CD4-positive, CD25-positive, alpha-beta regulatory T cell (primary cell): ENCODE results near the gene PLSCR2. TPM values are rescaled to one million over a fixed set of nuclear protein-coding genes. Genes with fewer than 3 reads are reported as not detected.

ENCODE experiments used
- ATAC-seq, 2 donors: fragments of 150-1000 bp; cut with Tn5 transposase; one replicate each; pipeline ENCODE4 v1.10.0; 2021; ENCODE audit warnings: low read depth in 2 of 2, moderate number of reproducible peaks in 2 of 2, moderate library complexity in 1 of 2
- DNase-seq, 3 donors: peaks; one replicate each; pipeline versions ENCODE4 v3.0.0 to v3.0.0-alpha.2; 2012 to 2022; ENCODE audit warnings: mixed read lengths in 1 of 3
- H3K27ac ChIP-seq: one replicate; pipeline ENCODE4 v1.7.0; 2013; ENCODE audit warnings: mild to moderate bottlenecking, low read length; ENCODE audit not compliant: insufficient read depth, poor library complexity, severe bottlenecking
- H3K27me3 ChIP-seq: one replicate; pipeline ENCODE4 v1.7.0; 2013; ENCODE audit warnings: low read length; ENCODE audit not compliant: control insufficient read depth, insufficient read depth
- H3K36me3 ChIP-seq: one replicate; pipeline ENCODE4 v1.7.0; 2013; ENCODE audit warnings: mild to moderate bottlenecking, low read length, moderate library complexity; ENCODE audit not compliant: control insufficient read depth, insufficient read depth
- H3K4me1 ChIP-seq: 2 replicates; pipeline ENCODE4 v1.7.0; 2013; ENCODE audit warnings: mild to moderate bottlenecking, low read length; ENCODE audit not compliant: insufficient read depth, control insufficient read depth, poor library complexity, severe bottlenecking
- H3K4me3 ChIP-seq: one replicate; pipeline ENCODE4 v1.7.0; 2013; ENCODE audit warnings: low read depth, mild to moderate bottlenecking, low read length, moderate library complexity
- H3K9me3 ChIP-seq, 2 experiments: 1 replicate in 1 of 2; 2 replicates in 1 of 2; pipeline ENCODE4 v1.7.0; 2013; ENCODE audit warnings: low read length in 2 of 2, mild to moderate bottlenecking in 1 of 2, moderate library complexity in 1 of 2; ENCODE audit not compliant: control insufficient read depth in 2 of 2
- H3K27ac Mint-ChIP-seq, 3 donors: one replicate each; pipeline ENCODE4 v1.8.0; 2020 to 2022; ENCODE audit warnings: mild to moderate bottlenecking in 3 of 3, mixed read lengths in 3 of 3, moderate library complexity in 2 of 3
- H3K27me3 Mint-ChIP-seq: one replicate; pipeline ENCODE4 v1.8.0; 2022; ENCODE audit warnings: mild to moderate bottlenecking, mixed read lengths
- H3K36me3 Mint-ChIP-seq: one replicate; pipeline ENCODE4 v1.8.0; 2020; ENCODE audit warnings: mixed read lengths
- H3K4me1 Mint-ChIP-seq, 4 donors: one replicate each; pipeline ENCODE4 v1.8.0; 2020 to 2022; ENCODE audit warnings: mixed read lengths in 4 of 4, mild to moderate bottlenecking in 1 of 4
- H3K4me3 Mint-ChIP-seq, 4 donors: one replicate each; pipeline ENCODE4 v1.8.0; 2020 to 2022; ENCODE audit warnings: mild to moderate bottlenecking in 4 of 4, mixed read lengths in 4 of 4, moderate library complexity in 3 of 4
- H3K9me3 Mint-ChIP-seq, 7 donors: one replicate each; pipeline ENCODE4 v1.8.0; 2020 to 2022; ENCODE audit warnings: mixed read lengths in 7 of 7, mild to moderate bottlenecking in 3 of 7, moderate library complexity in 2 of 7
- polyA plus RNA-seq, 4 donors: library from polyadenylated mRNA; unstranded; fragments of 300-500 nt; fragmentation: Illumina TruSeq; gene quantifications; one replicate each; pipeline ENCODE4 v1.2.3, GENCODE V29; 2021
- total RNA-seq: library from RNA; stranded (reverse); gene quantifications from one replicate; pipeline ENCODE4 v1.2.3, GENCODE V29; 2022

PLSCR2 gene
- total and polyA plus RNA-seq, 5 donors from 2014 or later, result 0.76 TPM; not detected in 4

DNA sequence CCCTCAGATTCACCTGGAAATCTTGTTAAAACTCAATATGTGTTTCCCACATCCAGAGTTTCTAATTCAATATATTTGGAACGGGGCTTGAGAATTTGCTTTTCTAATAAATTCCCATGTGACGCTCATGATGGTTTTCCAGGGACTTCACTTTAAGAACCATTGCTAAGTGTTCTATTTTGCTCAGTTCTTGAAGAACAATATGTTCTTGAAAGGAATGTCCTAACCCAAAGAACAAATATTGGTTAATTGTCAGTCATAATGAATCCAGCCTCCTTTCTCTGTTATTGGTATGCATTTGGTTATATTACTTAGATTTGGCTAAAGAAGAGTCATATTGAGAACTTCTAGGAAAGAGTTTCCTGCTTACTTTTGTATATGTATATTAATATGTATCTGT, 4.4 kb upstream of the PLSCR2 start:
- H3K4me3 ChIP-seq, result no peak overlapping the region
- Mint-ChIP-seq H3K4me1 (peaks cover 0 to 15% (median 0%) of the 10 kb centered on the region in 4 donors), H3K4me3 (no peak overlapping the region), H3K36me3 (no peaks in the 10 kb centered on the region), H3K27me3 (peaks cover 10% of the 10 kb centered on the region), H3K27ac (no peak overlapping the region), H3K9me3 (peaks cover 0 to 2% (median 0%) of the 10 kb centered on the region in 7 donors)
- peaks cover 5% of the 10 kb centered on the region for H3K4me1 ChIP-seq
- ATAC-seq (no peak), DNase-seq (no peak)
- no peaks in the 10 kb centered on the region for H3K36me3 ChIP-seq
- H3K9me3 ChIP-seq, result no peaks in the 10 kb centered on the region
- no peak overlapping the region for H3K27ac ChIP-seq
- H3K27me3 ChIP-seq, result peaks cover 2% of the 10 kb centered on the region

DNA sequence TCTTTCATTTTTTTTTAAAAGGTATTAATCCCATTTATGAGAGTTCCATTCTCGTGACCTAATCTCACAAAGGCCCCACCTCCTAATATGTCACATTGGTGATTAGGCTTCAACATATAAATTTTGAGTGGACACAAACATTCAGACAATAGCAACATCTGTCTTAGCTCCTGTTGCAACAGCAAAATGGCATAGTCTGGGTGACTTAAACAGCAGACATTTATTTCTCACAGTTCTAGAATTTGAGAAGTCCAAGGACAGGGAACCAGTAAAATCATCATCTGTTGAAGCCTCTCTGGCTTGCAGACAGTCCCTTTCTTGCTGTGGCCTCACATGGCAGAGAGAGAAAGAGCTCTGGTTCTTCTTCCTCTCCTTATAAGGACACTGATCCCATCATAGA, 3.2 kb upstream of the PLSCR2 start:
- Mint-ChIP-seq H3K27me3 (peaks cover 10% of the 10 kb centered on the region), H3K27ac (no peak overlapping the region), H3K9me3 (peaks cover 0 to 2% (median 0%) of the 10 kb centered on the region in 7 donors), H3K4me3 (no peak overlapping the region), H3K4me1 (peaks cover 0 to 17% (median 3%) of the 10 kb centered on the region in 4 donors), H3K36me3 (no peaks in the 10 kb centered on the region)
- Histone ChIP-seq H3K4me3 (no peak overlapping the region), H3K9me3 (no peaks in the 10 kb centered on the region), H3K4me1 (peaks cover 5% of the 10 kb centered on the region), H3K27me3 (peaks cover 2% of the 10 kb centered on the region), H3K36me3 (no peaks in the 10 kb centered on the region), H3K27ac (no peak overlapping the region)
- DNase-seq (no peak), ATAC-seq (no peak)

DNA sequence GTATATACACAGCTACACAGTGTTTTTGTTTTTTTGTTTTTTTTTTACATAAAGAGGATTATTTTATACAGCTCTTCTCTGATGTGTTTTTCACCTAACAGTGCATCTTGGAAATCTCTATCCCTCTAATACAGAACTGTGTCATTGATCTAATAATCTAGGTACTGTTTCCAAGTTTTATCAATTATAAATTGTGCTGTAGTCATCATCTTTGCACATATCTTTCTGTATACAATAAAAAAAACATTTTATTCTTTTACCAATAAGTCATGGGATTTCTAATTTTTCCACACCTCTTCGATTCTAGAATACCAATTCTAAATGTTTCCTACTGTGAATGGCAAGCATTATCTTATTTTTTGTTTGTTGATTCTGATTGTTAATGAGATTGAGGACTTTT, 1.7 kb upstream of the PLSCR2 start:
- ATAC-seq (no peak), DNase-seq (no peak)
- Mint-ChIP-seq H3K9me3 (peaks cover 0 to 2% (median 0%) of the 10 kb centered on the region in 7 donors), H3K36me3 (no peaks in the 10 kb centered on the region), H3K27me3 (peaks cover 9% of the 10 kb centered on the region), H3K27ac (no peak overlapping the region), H3K4me1 (peaks cover 0 to 17% (median 5%) of the 10 kb centered on the region in 4 donors), H3K4me3 (peak overlapping the region; percentile 43 to 89 (median 76))
- Histone ChIP-seq H3K9me3 (no peaks in the 10 kb centered on the region), H3K27ac (no peak overlapping the region), H3K4me3 (no peak overlapping the region), H3K27me3 (peaks cover 1% of the 10 kb centered on the region), H3K4me1 (peaks cover 5% of the 10 kb centered on the region), H3K36me3 (no peaks in the 10 kb centered on the region)

DNA sequence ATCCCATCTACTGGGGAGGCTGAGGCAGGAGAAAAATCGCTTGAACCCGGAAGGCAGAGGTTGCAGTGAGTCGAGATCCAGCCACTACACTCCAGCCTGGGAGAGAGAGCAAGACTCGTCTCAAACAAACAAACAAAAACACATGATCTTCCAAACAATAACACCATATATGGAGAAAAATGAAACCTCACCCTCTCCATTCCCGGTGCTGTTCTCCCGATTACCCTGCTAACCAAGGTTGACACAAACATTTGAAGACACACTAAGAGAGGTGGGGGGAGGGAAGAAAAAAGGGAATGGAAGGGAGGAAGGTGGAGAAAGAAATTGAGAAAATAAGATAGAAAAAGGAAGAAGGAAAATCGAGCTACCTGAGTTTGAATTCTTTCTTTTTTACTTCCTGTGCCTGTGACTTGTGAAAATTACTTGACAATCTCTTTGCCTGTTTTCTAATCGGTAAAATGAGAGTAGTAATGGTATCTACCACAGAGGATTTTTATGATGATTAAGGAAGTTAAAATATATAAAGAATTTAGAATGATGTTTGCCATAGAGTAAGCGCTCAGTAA, 1.1 kb upstream of the PLSCR2 start:
- peaks cover 5% of the 10 kb centered on the region for H3K4me1 ChIP-seq
- no peak overlapping the region for H3K27ac ChIP-seq
- H3K27me3 ChIP-seq, result no peaks in the 10 kb centered on the region
- ATAC-seq, result no peak
- no peaks in the 10 kb centered on the region for H3K36me3 ChIP-seq
- Mint-ChIP-seq H3K4me1 (peaks cover 0 to 17% (median 5%) of the 10 kb centered on the region in 4 donors), H3K36me3 (no peaks in the 10 kb centered on the region), H3K27ac (no peak overlapping the region), H3K9me3 (peaks cover 0 to 2% (median 0%) of the 10 kb centered on the region in 7 donors), H3K27me3 (peaks cover 4% of the 10 kb centered on the region), H3K4me3 (peak overlapping the region; percentile 43 to 89 (median 76))
- DNase-seq, result no peak
- no peaks in the 10 kb centered on the region for H3K9me3 ChIP-seq
- no peak overlapping the region for H3K4me3 ChIP-seq

DNA sequence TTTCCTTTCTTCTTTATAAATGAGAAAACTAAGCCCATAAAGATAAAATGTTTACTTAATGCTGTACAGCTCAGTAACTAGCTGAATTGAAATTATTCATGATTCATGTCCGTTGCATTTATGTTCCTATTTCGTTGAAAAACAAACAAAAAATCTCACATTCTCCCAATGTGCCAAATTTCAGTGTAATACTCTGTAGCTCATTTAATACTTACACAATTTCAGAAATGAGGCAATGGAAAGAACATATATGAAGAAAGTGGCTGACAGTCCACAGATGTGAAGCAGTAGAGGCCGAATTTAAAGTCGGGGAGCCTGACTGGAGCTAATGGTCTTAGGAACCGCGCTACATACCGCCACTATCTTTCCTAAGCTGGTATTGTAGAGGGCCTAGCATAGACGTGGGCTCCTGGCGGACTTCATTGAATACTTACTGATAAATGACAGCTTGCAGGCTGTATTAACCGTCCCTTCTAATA, 651 bp downstream of the PLSCR2 start:
- peak overlapping the region; percentile 50 for H3K27ac ChIP-seq
- DNase-seq, result no peak
- Mint-ChIP-seq H3K27ac (peak overlapping the region in 2 of 3 donors; percentile 52 to 55), H3K4me3 (peak overlapping the region; percentile 43 to 89 (median 84)), H3K27me3 (peaks cover 4% of the 10 kb centered on the region), H3K9me3 (no peaks in the 10 kb centered on the region), H3K4me1 (peaks cover 0 to 17% (median 5%) of the 10 kb centered on the region in 4 donors), H3K36me3 (no peaks in the 10 kb centered on the region)
- H3K4me1 ChIP-seq, result peaks cover 5% of the 10 kb centered on the region
- H3K4me3 ChIP-seq, result peak overlapping the region; percentile 32
- no peaks in the 10 kb centered on the region for H3K27me3 ChIP-seq
- no peak for ATAC-seq
- H3K36me3 ChIP-seq, result no peaks in the 10 kb centered on the region
- H3K9me3 ChIP-seq, result no peaks in the 10 kb centered on the region

GRCh38 chr3:146468234-146468633, 1.1 kb downstream of the PLSCR2 start:
- Histone ChIP-seq H3K4me3 (no peak overlapping the region), H3K27me3 (no peaks in the 10 kb centered on the region), H3K4me1 (peaks cover 5% of the 10 kb centered on the region), H3K9me3 (no peaks in the 10 kb centered on the region), H3K36me3 (no peaks in the 10 kb centered on the region), H3K27ac (no peak overlapping the region)
- Mint-ChIP-seq H3K9me3 (peaks cover 0 to 1% (median 0%) of the 10 kb centered on the region in 7 donors), H3K27me3 (peaks cover 4% of the 10 kb centered on the region), H3K4me1 (peaks cover 0 to 17% (median 5%) of the 10 kb centered on the region in 4 donors), H3K27ac (no peak overlapping the region), H3K4me3 (peak overlapping the region in 1 of 4 donors; percentile 26), H3K36me3 (peaks cover 4% of the 10 kb centered on the region)
- no peak for ATAC-seq
- no peak for DNase-seq

DNA sequence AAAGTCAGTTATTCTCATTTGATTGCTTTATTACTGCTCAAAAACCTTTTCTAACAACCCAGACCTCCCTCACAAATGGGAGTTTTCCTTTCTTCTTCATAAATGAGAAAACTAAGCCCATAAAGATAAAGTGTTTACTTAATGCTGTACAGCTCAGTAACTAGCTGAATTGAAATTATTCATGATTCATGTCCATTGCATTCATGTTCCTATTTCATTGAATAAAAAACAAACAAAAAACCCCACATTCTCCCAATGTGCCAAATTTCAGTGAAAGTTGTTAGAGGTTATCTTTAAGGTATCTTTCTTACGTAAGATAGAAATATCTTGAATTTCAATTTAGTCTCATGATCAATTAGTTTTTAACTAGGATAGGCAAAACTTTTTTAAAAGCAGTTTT, 2.8 kb downstream of the PLSCR2 start:
- Histone ChIP-seq H3K36me3 (no peaks in the 10 kb centered on the region), H3K27ac (no peak overlapping the region), H3K9me3 (no peaks in the 10 kb centered on the region), H3K27me3 (no peaks in the 10 kb centered on the region), H3K4me3 (no peak overlapping the region), H3K4me1 (peaks cover 5% of the 10 kb centered on the region)
- Mint-ChIP-seq H3K4me1 (peaks cover 0 to 17% (median 5%) of the 10 kb centered on the region in 4 donors), H3K27me3 (no peaks in the 10 kb centered on the region), H3K36me3 (peaks cover 4% of the 10 kb centered on the region), H3K9me3 (peaks cover 0 to 1% (median 0%) of the 10 kb centered on the region in 7 donors), H3K4me3 (no peak overlapping the region), H3K27ac (no peak overlapping the region)
- DNase-seq (no peak), ATAC-seq (no peak)
